ENCODE data around the gene SLC30A9.

SLC30A9 gene

DNA sequence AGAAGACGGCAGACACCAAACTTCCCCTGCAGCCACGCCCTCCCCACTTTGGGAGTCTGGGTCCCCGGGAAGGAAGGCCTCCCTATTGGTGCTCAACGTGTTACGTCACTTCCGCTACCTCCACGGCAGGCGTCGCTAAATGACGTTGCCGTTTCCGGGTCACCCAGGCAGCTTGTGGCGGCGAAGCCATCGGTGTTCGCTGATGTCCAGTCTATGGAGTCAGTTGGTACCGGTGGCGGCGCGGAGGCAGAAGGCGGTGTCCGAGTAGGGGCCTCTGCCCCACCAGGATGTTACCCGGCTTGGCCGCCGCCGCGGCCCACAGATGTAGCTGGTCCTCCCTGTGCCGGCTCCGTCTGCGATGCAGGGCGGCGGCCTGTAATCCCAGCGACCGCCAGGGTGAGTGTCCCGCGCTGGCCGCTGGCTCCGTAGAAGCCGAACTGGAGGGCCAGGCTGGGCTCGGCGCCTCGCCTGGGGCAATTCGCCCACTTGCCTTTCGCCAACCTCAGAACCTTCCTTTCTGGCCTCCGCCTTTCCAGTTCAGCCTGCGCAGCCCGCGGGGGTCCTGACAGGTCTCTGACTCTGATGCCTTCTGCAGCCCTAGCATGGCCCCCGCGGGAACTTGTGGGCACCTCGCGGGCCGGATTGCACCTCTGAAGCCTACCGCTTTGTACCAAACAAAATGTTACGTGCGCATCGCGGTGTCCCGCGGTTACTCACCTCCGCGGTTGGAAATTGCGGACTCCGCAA is at the start of gene SLC30A9:
TSS of gene SLC30A9 (plus strand) at position 166 of the 747 bp plus-strand sequence. CDS start at position 288, 122 bp downstream.
- TF ChIP-seq, protein P1, sequence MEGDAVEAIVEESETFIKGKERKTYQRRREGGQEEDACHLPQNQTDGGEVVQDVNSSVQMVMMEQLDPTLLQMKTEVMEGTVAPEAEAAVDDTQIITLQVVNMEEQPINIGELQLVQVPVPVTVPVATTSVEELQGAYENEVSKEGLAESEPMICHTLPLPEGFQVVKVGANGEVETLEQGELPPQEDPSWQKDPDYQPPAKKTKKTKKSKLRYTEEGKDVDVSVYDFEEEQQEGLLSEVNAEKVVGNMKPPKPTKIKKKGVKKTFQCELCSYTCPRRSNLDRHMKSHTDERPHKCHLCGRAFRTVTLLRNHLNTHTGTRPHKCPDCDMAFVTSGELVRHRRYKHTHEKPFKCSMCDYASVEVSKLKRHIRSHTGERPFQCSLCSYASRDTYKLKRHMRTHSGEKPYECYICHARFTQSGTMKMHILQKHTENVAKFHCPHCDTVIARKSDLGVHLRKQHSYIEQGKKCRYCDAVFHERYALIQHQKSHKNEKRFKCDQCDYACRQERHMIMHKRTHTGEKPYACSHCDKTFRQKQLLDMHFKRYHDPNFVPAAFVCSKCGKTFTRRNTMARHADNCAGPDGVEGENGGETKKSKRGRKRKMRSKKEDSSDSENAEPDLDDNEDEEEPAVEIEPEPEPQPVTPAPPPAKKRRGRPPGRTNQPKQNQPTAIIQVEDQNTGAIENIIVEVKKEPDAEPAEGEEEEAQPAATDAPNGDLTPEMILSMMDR (IDR thresholded peaks at IDR 0.05; ENCODE audit: low read depth, low read length): peak; percentile 31; the same call in 1 of the 2 replicates
- H3K4me3 ChIP-seq (ENCODE audit: low read depth, low read length): peak within 1 kb of the TSS; percentile 95
- no peaks in the 10 kb centered on the region for H3K27me3 ChIP-seq (ENCODE audit: insufficient read depth, low read depth, severe bottlenecking)
- no peaks in the 10 kb centered on the region for H3K9me3 ChIP-seq (ENCODE audit: severe bottlenecking)
- peak within 1 kb of the TSS; percentile 88 for H3K27ac ChIP-seq
- peaks cover 5% of the 10 kb centered on the region for H3K36me3 ChIP-seq
- DNase-seq: peak; percentile 93

DNA sequence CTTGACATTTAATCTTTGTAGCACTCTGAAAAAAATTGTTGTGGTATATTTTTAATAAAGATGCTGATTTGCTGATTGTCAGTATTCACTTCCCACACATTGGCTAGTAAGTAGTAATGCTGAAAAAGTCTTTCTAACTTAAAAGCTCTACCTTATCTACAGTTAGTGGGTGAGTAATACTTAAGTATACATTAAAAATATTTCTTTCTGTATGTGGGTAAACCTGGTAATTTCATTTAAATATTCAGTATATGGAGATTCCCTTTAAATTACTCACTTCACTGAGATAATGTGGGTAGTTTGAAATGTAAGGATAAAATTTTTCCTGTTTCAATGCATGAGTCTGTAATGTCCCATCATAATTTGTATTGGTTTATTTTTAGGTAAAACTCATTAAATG is 49.5 kb upstream of the SLC30A9 start:
- H3K4me3 ChIP-seq (ENCODE audit: low read depth, low read length): no peak overlapping the region
- DNase-seq: no peak
- no peak overlapping the region for H3K27ac ChIP-seq
- no peaks in the 10 kb centered on the region for H3K27me3 ChIP-seq (ENCODE audit: insufficient read depth, low read depth, severe bottlenecking)
- TF ChIP-seq, protein P1 (IDR thresholded peaks at IDR 0.05; ENCODE audit: low read depth, low read length): no peak
- no peaks in the 10 kb centered on the region for H3K9me3 ChIP-seq (ENCODE audit: severe bottlenecking)
- peaks cover 65% of the 10 kb centered on the region for H3K36me3 ChIP-seq

DNA sequence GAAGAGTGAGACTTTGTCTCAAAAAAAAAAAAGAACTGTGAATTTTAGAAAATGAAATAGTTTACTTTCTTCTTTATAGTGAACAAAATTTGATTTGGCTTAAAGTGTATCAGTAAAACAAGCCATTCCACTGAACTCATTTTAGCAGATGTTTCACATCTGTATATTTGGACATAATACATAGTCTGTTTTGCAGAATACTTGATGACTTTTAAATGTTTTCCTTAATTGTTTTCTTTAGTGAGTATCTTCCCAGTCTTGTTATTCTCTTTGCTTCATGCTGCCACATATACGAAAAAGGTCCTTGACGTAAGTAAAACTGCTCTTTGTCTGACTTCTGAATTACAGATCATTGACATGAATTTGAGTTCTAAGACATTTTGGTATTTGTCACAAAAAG is 46.8 kb upstream of the SLC30A9 start:
- Histone ChIP-seq H3K27me3 (ENCODE audit: insufficient read depth, low read depth, severe bottlenecking) (no peaks in the 10 kb centered on the region), H3K9me3 (ENCODE audit: severe bottlenecking) (no peaks in the 10 kb centered on the region), H3K27ac (no peak overlapping the region), H3K4me3 (ENCODE audit: low read depth, low read length) (no peak overlapping the region), H3K36me3 (peaks cover 62% of the 10 kb centered on the region)
- DNase-seq: no peak
- TF ChIP-seq, protein P1 (IDR thresholded peaks at IDR 0.05; ENCODE audit: low read depth, low read length): no peak

DNA sequence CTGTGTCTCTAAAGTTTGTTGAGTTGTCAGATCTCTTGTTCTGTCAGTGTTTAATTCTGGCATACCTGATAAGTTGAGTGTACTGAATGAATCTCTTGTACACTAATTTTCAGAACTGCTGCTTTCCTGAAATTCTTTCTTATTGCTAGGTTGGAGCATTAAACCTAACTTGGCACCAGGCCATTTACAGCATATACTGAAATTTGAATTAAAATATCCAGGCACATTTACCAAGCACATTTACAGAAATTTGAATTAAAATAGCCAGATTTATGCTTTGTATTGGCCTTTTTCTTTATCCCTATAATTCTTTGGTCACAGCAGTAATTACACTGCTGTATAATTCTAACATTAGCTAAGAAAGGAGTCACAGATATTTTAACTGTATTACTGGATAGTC is 46.2 kb upstream of the SLC30A9 start:
- DNase-seq: no peak
- Histone ChIP-seq H3K27ac (no peak overlapping the region), H3K4me3 (ENCODE audit: low read depth, low read length) (no peak overlapping the region), H3K27me3 (ENCODE audit: insufficient read depth, low read depth, severe bottlenecking) (no peaks in the 10 kb centered on the region), H3K9me3 (ENCODE audit: severe bottlenecking) (no peaks in the 10 kb centered on the region), H3K36me3 (peaks cover 58% of the 10 kb centered on the region)
- TF ChIP-seq, protein P1 (IDR thresholded peaks at IDR 0.05; ENCODE audit: low read depth, low read length): no peak

DNA sequence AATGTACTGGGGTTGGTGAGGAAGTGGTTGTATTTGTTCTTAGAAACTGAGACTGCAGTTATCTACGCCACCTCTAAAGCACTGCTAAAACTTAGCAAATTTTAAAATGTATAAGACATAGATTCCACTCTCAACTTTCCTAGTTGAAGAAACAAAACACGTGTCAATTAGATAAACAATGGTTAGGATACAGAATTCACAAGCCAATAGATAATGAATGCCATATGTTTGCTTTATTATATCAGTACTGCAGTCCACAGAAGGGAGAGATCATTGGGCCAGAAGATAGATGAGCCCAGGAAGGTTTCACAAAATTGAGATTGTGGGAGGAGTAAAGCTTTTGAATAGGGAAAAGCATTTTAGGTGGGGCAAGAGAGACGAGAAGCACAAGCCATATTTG is 40.8 kb upstream of the SLC30A9 start:
- no peak overlapping the region for H3K27ac ChIP-seq
- no peak for DNase-seq
- no peak overlapping the region for H3K4me3 ChIP-seq (ENCODE audit: low read depth, low read length)
- no peaks in the 10 kb centered on the region for H3K9me3 ChIP-seq (ENCODE audit: severe bottlenecking)
- TF ChIP-seq, protein P1 (IDR thresholded peaks at IDR 0.05; ENCODE audit: low read depth, low read length): no peak
- H3K36me3 ChIP-seq: peaks cover 58% of the 10 kb centered on the region
- H3K27me3 ChIP-seq (ENCODE audit: insufficient read depth, low read depth, severe bottlenecking): no peaks in the 10 kb centered on the region

DNA sequence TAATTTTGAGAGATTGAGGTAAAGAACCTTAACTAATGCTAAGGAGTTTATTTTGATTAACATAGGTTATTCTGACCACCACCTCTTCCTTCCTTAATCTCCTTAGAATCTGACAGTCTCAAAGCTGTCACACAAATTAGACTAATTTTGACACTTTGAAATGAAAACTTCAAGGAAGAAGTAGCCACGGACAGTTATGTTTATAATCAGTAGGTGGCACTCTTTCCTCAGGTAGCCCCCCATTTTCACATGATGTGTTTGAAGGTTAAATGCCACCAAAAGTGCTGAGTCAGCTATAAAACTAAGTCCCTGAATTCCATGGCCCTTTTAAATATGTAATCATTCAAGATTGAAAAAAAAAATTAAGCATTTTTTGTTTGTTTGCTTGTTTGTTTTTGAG is 32.7 kb upstream of the SLC30A9 start:
- TF ChIP-seq, protein P1 (IDR thresholded peaks at IDR 0.05; ENCODE audit: low read depth, low read length): peak; percentile 58
- Histone ChIP-seq H3K36me3 (peaks cover 5% of the 10 kb centered on the region), H3K27ac (no peak overlapping the region), H3K9me3 (ENCODE audit: severe bottlenecking) (no peaks in the 10 kb centered on the region), H3K27me3 (ENCODE audit: insufficient read depth, low read depth, severe bottlenecking) (no peaks in the 10 kb centered on the region), H3K4me3 (ENCODE audit: low read depth, low read length) (no peak overlapping the region)
- DNase-seq: no peak
